Ascending aorta (tissue), 2 donors: ENCODE data around the gene CDC42BPA. TPM values are rescaled to one million over a fixed set of nuclear protein-coding genes. Genes with fewer than 3 reads are reported as not detected.

Source experiments
- DNase-seq, 2 donors: peaks; one replicate each; pipeline ENCODE4 v3.0.0-alpha.2; 2019; ENCODE audit warnings: low spot score in 2 of 2
- H3K27ac ChIP-seq, 2 donors: fragments of 200-600 bp; sonication (generic); one replicate each; pipeline ENCODE4 v1.5.1; 2016 to 2017; ENCODE audit warnings: mild to moderate bottlenecking in 1 of 2
- H3K27me3 ChIP-seq: fragments of 200-600 bp; sonication (generic); one replicate; pipeline ENCODE4 v1.5.1; 2017
- H3K36me3 ChIP-seq, 2 donors: fragments of 200-600 bp; sonication (generic); one replicate each; pipeline ENCODE4 v1.5.1; 2016
- H3K4me1 ChIP-seq, 2 donors: fragments of 200-600 bp; sonication (generic); one replicate each; pipeline ENCODE4 v1.5.1; 2016 to 2017; ENCODE audit warnings: mild to moderate bottlenecking in 1 of 2
- H3K4me3 ChIP-seq, 2 donors: fragments of 200-600 bp; sonication (generic); one replicate each; pipeline ENCODE4 v1.5.1; 2016 to 2017; ENCODE audit warnings: mild to moderate bottlenecking in 1 of 2
- H3K9me3 ChIP-seq, 2 donors: fragments of 200-600 bp; sonication (generic); one replicate each; pipeline ENCODE4 v1.5.1; 2016
- intact Hi-C: fragments of 100-400 bp; cut with DNase I; formaldehyde crosslinking; loops from one replicate; pipeline ENCODE4 v1.15.1; 2023
- total RNA-seq: library from RNA; depleted of rRNA; stranded (reverse); fragments of >200 nt; gene quantifications from one replicate; pipeline ENCODE4 v1.1.0, GENCODE V29; 2016
- TF ChIP-seq, protein P1 (sequence below), 3 experiments: fragments of 200-600 bp in 2 of 3; fragments of 450-650 bp in 1 of 3; sonication (generic) in 2 of 3; IDR thresholded peaks; one replicate each; pipeline ENCODE4 v1.5.1; 2016 to 2019; ENCODE audit warnings: antibody characterized with exemption in 3 of 3, mild to moderate bottlenecking in 1 of 3, moderate library complexity in 1 of 3

Gene CDC42BPA
- total RNA-seq, 1 donor from 2014 or later: 56.9 TPM

DNA sequence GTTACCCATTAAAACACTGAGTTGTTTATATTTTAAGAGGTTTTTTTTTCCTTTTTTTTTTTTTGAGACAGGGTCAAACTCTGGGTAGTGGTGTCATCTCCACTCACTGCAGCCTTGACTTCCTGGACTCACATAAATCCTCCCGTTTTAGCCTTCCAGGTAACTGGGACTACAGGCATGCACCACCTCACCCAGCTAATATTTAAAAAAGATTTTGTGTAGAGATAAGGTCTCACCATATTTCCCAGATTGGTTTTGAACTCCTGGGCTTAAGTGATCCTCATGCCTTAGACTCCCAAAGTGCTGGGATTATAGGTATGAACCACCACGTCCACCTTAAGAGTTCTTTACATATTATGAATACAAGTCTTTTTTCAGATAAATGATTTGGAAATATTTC is 231.7 kb downstream of the CDC42BPA start:
- TF ChIP-seq, protein P1, sequence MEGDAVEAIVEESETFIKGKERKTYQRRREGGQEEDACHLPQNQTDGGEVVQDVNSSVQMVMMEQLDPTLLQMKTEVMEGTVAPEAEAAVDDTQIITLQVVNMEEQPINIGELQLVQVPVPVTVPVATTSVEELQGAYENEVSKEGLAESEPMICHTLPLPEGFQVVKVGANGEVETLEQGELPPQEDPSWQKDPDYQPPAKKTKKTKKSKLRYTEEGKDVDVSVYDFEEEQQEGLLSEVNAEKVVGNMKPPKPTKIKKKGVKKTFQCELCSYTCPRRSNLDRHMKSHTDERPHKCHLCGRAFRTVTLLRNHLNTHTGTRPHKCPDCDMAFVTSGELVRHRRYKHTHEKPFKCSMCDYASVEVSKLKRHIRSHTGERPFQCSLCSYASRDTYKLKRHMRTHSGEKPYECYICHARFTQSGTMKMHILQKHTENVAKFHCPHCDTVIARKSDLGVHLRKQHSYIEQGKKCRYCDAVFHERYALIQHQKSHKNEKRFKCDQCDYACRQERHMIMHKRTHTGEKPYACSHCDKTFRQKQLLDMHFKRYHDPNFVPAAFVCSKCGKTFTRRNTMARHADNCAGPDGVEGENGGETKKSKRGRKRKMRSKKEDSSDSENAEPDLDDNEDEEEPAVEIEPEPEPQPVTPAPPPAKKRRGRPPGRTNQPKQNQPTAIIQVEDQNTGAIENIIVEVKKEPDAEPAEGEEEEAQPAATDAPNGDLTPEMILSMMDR (IDR thresholded peaks at IDR 0.05): no peak
- Histone ChIP-seq H3K4me3 (no peak overlapping the region), H3K9me3 (peaks cover 0 to 11% of the 10 kb centered on the region in 2 donors), H3K27me3 (no peaks in the 10 kb centered on the region), H3K36me3 (peaks cover 0 to 30% of the 10 kb centered on the region in 2 donors), H3K4me1 (no peaks in the 10 kb centered on the region), H3K27ac (no peak overlapping the region)
- intact Hi-C loops: no loop called here
- DNase-seq: no peak

DNA sequence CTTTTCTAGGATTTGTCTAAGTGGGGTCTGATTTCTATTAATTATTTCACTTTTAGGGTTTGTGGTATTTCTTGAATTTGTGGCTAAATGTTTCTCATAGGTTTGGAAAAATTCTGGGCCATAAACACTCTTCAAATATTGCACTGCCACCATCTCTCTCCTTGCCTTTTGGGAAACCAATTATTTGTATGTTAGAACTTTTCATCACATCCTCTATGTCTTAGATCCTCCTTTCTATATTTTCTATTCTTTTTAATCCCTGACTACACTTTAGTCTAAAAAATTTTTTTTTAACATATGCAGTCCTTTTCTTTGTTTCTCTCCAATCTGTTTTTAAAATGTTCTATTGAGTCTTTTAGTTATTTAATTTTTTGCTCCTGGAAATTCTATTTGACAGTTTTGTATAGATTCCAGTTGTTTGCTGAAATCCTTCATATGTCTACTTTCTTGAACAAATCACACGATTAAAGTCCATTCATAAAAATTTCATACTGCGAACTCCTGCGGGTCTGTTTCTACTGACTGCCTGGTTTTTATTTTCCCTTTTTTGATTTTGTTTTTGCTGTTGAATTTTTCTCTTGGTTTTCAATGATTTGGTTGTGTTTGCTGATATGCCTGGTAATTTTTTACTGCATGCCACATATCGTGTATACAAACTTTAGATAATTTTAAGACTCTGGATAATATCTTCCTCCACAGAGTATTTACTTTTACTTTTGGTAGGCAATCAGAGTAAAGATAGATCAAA is 235.1 kb downstream of the CDC42BPA start:
- no peaks in the 10 kb centered on the region for H3K27me3 ChIP-seq
- intact Hi-C loops: no loop called here
- H3K4me3 ChIP-seq: no peak overlapping the region
- no peak for DNase-seq
- peaks cover 0 to 11% of the 10 kb centered on the region in 2 donors for H3K9me3 ChIP-seq
- TF ChIP-seq, protein P1 (IDR thresholded peaks at IDR 0.05): no peak
- no peaks in the 10 kb centered on the region for H3K4me1 ChIP-seq
- H3K27ac ChIP-seq: no peak overlapping the region
- peaks cover 2 to 22% of the 10 kb centered on the region in 2 donors for H3K36me3 ChIP-seq

DNA sequence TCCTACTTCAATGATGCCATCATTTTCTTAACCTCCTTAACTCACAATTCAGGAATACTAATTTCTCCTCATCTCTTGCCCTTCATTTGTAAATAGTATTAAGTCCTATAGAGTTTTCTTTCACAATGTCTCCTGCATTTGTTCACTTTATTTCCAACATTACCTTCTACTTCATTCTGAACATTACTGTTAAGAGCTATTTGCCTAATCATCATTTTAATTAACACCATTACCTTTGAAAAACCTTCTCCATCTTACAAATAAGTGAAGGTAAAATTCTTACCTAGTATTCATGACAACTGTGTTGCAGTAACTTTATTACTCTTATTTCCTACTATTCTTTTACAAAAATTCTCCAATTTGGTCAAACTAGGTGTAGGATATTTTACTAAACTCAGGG is 240.5 kb downstream of the CDC42BPA start:
- intact Hi-C loops: no loop called here
- H3K36me3 ChIP-seq: peaks cover 2 to 18% of the 10 kb centered on the region in 2 donors

DNA sequence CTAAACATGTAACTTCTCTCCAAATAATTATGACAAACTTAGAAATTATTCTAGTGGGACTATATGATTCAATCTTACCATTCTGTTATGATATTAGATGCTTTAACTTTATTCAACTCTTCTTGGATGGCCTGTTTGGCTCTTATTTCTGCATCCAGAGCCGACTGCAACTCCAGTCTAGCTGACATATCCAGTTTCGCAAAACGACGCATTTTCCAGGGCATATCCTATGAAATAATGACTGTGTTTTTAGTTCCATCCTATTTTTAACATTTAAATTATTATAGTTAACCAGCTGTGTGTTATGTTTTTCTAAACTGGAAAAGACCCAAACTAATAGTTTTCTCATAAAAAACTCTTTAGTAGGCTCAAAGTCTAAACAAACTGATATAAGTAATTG is 244.5 kb downstream of the CDC42BPA start:
- Histone ChIP-seq H3K27ac (no peak overlapping the region), H3K27me3 (no peaks in the 10 kb centered on the region), H3K9me3 (no peaks in the 10 kb centered on the region), H3K36me3 (peaks cover 0 to 19% of the 10 kb centered on the region in 2 donors), H3K4me3 (no peak overlapping the region), H3K4me1 (no peaks in the 10 kb centered on the region)
- TF ChIP-seq, protein P1 (IDR thresholded peaks at IDR 0.05): no peak
- DNase-seq: no peak
- intact Hi-C loops: no loop called here

More for the DNA sequence above, 240.5 kb downstream of the CDC42BPA start:
- TF ChIP-seq, protein P1 (IDR thresholded peaks at IDR 0.05): no peak
- DNase-seq: no peak
- Histone ChIP-seq H3K9me3 (no peaks in the 10 kb centered on the region), H3K27ac (no peak overlapping the region), H3K4me3 (no peak overlapping the region), H3K4me1 (no peaks in the 10 kb centered on the region), H3K27me3 (no peaks in the 10 kb centered on the region)

DNA sequence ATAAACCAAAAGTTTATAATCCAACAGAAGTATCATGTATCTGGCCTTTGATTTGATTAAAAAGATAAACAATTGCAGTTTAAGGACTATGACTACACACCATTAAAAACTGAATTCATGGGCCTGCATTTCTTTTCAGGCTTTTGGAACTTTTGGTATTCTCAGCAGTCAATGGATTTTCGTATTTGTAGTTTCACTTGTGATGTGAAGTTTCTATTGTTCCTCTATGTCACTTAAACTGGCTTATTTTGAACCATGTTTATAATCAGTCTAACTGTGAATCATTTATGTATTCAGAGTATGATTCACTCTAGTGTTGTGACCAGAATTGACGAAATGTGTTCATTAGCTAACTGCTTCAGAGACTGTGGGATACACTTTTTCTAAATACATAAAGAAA is 245.3 kb downstream of the CDC42BPA start:
- intact Hi-C loops: no loop called here
- TF ChIP-seq, protein P1 (IDR thresholded peaks at IDR 0.05): no peak

More for the DNA sequence above, 245.3 kb downstream of the CDC42BPA start:
- Histone ChIP-seq H3K4me1 (no peaks in the 10 kb centered on the region), H3K36me3 (peaks cover 0 to 17% of the 10 kb centered on the region in 2 donors), H3K27me3 (no peaks in the 10 kb centered on the region), H3K9me3 (no peaks in the 10 kb centered on the region), H3K4me3 (no peak overlapping the region), H3K27ac (no peak overlapping the region)
- DNase-seq: no peak
